GM19351 (cell line): Measurements from ENCODE around the gene ARHGAP28.

Source experiments
- ATAC-seq: cut with Tn5 transposase; IDR thresholded peaks from one replicate; pipeline ENCODE4 v1.9.1; 2021; ENCODE audit warnings: mild to moderate bottlenecking, moderate library complexity; ENCODE audit not compliant: unreplicated experiment

Gene ARHGAP28

DNA sequence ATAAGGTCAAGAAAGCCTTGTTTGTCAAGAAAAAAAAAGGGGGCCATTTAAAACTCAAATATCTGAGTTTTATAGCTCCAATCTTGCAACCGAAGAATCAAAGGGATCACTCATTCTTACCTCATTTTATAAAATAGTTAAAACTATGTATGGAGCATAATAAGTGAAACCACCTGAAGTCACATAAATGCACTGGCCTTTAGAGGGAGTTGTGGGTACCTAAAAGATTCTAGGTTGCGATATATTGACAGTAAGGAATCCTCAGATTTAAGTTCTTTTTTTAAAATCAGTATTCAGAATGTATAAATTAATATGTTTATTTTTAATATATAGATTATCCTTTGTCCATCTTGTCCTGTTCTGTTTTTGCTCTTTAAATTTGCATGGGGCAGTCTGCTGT lies 3.4 kb downstream of the ARHGAP28 start:
- ATAC-seq = no peak

DNA sequence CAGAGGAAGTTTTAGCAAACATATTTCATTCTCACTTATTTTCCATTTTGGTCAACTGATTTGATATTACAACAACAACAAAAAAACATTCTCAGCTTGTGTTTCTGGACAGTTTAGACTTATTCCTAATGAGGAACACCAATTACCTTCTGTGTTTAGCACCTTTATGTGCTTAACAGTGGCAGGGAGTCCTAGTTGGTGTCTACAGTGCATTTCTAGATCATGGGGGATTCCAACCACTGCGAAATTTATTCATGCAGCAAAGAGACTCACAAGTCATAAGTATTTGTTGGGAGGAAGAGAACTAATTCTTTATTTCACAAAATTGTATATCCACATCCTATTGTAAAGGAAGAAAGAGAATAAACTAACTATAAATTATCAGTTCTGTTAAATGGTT lies 4.2 kb downstream of the ARHGAP28 start:
- ATAC-seq = no peak

GRCh38 chr18:6734726-6735430 lies 5.4 kb downstream of the ARHGAP28 start:
- no peak for ATAC-seq

GRCh38 chr18:6737833-6738232 lies 8.3 kb downstream of the ARHGAP28 start:
- ATAC-seq = no peak

DNA sequence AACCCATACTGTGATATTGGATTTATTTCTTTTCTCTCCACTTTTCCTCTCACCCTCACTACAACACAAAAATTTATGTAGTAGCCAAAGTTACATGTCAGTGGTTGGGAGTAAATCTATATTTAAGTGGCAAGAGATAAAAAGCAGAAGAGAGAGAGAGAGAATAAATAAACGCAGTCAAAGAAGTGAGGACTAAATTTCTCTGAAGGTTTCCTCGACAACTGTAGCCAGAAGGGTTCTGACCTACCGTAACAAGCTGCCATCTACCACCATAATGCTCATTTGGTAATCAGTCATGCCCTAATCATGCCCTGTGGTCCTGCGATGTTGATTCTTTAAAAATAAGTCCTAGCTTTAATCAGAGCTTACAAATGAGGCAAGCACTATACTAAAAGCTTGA lies 9.1 kb downstream of the ARHGAP28 start:
- ATAC-seq = no peak

DNA sequence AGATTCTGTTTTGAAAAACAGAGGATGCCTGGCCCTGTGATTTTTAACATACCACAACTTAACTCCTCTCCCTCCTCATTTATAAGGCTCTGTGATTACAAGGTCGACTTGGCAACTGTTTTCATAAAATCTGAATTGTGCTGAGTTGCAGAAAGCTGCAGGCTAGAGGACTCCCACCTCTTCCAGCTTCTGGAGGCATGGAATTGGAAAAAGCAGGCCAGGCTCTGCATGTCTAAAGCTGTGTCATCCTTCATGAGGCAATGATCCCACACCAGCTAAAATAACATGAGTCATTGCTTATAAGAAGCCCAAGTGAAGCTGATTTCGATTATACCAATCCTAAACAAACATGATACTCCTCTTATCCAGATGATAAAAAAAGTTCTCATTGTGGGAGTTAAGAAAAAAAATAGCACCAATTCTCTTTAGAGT lies 11.7 kb downstream of the ARHGAP28 start:
- ATAC-seq = no peak

DNA sequence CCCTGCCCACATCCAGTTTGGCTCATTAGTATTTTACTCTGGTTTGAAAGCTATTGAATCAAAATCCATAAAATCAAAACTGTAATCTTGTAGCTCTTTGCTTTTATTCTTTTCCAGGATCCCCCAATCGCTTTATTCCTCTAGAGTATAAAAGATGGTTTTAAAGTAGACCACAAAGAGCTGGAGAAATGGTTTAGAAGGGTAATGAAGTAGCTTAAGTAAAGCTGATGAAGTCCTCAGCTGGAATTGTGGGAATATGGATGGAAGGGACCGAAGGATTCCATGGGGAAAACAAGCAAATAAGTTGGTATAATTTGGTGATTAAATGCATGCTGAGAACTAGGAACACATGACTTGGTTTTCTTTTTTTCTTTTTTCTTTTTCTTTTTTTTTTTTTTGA lies 12.3 kb downstream of the ARHGAP28 start:
- ATAC-seq = no peak

DNA sequence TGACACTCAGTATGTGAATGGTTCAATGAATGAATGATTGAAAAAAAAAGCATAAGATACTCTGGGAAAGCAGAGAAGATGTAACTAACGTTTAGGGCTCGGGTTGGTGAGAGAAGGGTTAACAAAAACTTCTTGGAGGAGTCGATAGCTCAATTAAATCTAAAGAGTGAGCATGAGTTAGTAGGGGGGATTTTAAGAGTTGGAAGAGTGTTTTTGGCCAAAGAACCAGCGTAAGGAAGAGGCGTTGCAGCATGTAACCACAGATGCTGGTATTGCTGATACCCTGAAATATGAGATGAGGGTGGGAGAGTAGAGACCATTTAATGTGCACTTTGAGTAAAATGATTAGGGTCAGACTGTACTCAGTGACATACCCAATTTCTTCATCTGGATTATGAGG lies 14.5 kb downstream of the ARHGAP28 start:
- ATAC-seq = no peak

DNA sequence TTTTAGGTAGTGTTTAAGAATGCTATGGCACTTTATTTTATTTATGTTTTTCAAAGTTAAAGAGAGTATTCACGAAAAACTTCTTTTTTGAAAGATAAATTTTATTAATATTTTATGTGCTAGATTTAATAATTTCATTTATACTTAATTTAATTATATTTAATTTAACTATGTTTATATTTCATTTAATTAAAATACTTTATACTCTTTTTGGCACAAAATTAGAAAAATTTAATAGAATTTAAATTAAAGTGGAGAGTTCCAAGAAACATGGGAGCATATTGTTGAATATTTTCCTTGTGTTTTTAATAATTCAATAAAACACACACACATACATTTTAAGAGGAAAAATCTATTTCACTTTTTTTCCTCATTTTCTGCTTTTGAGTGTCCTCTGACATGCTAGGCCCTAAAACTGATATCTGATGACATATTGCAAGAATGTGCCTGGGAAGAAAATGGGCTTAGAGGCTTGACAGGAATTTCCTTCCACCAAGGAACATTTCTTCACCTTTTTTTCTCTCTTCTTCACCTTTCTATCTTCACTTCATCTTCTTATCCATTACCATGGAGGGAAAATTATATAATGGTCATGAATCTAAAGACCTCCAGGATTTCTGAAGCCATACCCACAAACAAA lies 15.4 kb downstream of the ARHGAP28 start:
- ATAC-seq = no peak

- no peak for ATAC-seq
Observed at GRCh38 chr18:6745504-6746031, 16.1 kb downstream of the ARHGAP28 start.

DNA sequence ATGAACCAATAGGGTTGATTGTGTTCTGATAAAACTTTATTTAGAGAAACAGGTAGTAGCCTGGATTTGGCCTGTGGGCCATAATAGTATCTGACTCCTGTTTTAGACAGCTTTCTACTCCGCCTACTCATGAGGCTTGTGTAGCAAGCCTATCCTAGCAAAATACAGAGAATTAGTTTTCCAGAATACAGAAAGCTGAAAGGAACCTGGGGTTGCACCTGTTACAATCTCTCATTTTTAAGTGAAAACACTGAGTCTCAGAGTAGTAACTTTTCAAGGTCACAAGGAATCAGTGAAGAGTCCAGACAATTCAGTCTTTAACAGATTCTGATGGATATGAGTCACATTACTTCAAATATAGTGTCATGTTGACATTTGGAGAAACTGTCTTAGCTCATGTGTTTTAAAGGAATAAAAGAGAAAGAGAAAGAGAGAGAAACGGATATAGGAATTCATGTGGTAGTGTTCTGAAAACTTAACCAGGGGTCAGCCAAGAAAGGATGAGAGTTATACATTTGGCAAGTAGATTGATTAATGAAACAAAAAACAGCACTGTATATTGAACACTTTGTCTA lies 17.0 kb downstream of the ARHGAP28 start:
- ATAC-seq = no peak

- ATAC-seq = no peak
Observed at GRCh38 chr18:6747646-6748045, 18.1 kb downstream of the ARHGAP28 start.

- no peak for ATAC-seq
Observed at GRCh38 chr18:6748241-6748640, 18.7 kb downstream of the ARHGAP28 start.

DNA sequence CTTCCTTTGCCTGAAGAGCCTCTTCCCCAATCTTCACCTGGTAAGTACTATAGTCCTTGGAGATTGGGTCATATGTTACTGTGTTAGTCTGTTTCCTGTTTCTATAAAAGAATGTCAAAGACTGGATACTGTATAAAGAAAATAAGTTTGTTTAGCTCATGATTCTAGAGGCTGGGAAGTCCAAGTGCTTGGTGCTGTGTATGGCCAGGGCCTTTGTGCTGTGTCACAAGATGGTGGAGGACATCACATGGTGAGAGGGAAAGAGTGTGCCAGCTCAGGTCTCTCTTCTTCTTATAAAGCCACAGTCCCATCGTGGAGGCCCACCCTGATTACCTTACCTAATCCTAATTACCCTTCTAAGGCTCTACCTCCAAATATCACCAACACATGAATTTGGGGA lies 20.9 kb downstream of the ARHGAP28 start:
- no peak for ATAC-seq

- no peak for ATAC-seq
Observed at GRCh38 chr18:6751222-6751621, 21.7 kb downstream of the ARHGAP28 start.

DNA sequence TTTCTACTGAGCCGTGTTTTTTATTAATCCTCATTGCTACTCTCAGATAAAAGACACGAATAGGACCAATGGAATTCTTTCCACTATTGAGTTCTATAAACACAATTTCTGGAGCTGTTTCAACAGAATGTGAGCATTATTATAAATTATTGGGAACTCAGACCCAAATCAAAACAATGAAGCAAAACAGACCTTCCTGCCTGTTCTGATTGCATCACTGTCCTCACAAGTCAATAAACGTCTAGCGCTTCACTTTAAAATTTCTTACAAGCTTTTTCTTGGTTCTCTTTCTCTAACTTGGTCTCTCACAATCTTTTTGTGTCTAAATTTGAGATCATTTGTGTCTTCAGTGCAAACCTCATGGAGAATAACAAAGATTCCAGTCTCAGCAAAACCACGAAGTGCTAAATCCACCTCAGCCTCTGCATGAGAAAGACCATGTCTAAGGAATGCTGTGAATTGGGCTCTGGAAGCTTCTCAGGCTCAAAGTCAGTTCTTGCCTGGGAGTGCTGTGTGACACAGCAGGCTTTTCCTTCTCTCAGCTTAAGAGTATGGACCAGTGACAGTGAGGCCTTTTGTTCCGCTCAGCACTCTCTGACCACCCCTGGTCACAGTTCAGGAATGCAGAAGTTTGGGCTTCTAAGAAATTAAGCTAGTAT lies 22.8 kb downstream of the ARHGAP28 start:
- no peak for ATAC-seq

DNA sequence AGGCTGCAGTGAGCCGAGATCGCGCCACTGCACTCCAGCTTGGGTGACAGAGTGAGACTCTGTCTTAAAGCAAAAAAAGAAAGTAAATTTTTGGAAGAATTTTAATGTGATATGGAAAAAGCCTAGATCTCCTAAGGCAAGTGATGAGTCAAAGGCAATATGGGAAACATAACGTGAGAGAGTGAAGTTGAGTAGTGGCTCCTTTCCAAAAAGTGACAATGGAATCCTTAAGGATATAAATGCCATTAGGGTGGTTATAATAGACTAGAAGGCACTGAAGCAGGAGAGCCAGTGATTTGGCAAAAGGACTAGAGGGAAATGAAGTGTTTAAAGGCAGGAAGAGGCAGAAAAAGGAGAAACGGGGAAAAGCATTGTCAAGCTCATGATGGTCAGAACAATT lies 25.6 kb downstream of the ARHGAP28 start:
- ATAC-seq = no peak

DNA sequence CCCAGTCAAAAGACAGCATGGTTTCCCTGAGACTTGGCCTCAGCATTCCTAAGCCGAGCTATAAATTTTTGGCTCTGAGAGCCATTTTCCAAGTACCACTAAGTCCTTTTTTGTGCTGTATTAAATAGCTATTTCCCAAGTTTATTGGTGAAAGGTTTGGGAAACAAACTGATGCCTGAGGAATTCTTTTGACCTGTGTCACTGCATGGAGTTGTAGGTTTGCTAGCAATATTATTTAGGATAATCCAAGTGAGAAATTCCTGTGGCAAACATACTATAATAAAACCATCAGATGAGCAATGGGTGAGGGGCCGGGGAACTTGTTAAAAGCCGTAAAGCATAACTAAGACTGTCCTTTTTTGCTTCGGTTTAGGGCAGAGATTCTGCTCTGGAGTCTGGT lies 28.4 kb downstream of the ARHGAP28 start:
- ATAC-seq = no peak

DNA sequence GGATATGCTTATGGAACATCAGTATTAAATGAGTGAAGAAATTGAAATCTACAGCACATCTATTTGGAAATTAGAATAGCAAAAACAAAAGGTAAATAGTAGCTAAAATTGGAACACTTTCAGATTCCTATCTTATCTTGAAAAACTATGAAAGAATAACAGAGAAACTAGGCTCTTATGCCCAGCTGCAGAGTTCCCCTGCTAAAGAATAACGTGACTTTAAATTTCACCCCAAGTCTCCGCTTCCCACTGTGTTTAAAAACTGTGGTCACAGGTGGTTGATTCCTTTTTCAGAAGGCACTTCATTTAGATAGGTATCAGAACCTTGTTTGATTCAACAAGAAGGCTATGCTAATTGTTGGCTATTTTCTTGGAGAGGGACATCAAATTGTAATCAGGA lies 30.1 kb downstream of the ARHGAP28 start:
- no peak for ATAC-seq

GRCh38 chr18:6763524-6763923 lies 34.0 kb downstream of the ARHGAP28 start:
- ATAC-seq = no peak

- ATAC-seq = no peak
Observed at GRCh38 chr18:6764382-6764781, 34.9 kb downstream of the ARHGAP28 start.

- ATAC-seq = no peak
Observed at GRCh38 chr18:6773777-6774176, 44.3 kb downstream of the ARHGAP28 start.
